Stimulated activated naive CD8-positive, alpha-beta T cell treated with anti-CD3 and anti-CD28 coated beads, Interleukin-15, amount 100 ng/mL, for 72 hours (primary cell): ENCODE measurements around the gene PDRG1.

Experiments
- ATAC-seq: fragments of 150-1000 bp; cut with Tn5 transposase; 2 replicates; pipeline ENCODE4 v1.10.0; 2021; ENCODE audit warnings: mild to moderate bottlenecking, moderate library complexity
- DNase-seq, 2 donors: peaks; one replicate each; pipeline ENCODE4 v3.0.0; 2021 to 2022
- H3K27ac Mint-ChIP-seq, 2 donors: one replicate each; pipeline ENCODE4 v1.8.0; 2022; ENCODE audit warnings: mild to moderate bottlenecking in 2 of 2, mixed read lengths in 2 of 2, moderate library complexity in 2 of 2
- H3K27me3 Mint-ChIP-seq: one replicate; pipeline ENCODE4 v1.8.0; 2022; ENCODE audit warnings: mixed read lengths
- H3K4me1 Mint-ChIP-seq: one replicate; pipeline ENCODE4 v1.8.0; 2022; ENCODE audit warnings: mild to moderate bottlenecking, mixed read lengths
- H3K4me3 Mint-ChIP-seq, 2 donors: one replicate each; pipeline ENCODE4 v1.8.0; 2022; ENCODE audit warnings: mild to moderate bottlenecking in 2 of 2, mixed read lengths in 2 of 2, moderate library complexity in 1 of 2
- H3K9me3 Mint-ChIP-seq, 2 donors: one replicate each; pipeline ENCODE4 v1.8.0; 2022; ENCODE audit warnings: mixed read lengths in 2 of 2

Gene PDRG1

DNA sequence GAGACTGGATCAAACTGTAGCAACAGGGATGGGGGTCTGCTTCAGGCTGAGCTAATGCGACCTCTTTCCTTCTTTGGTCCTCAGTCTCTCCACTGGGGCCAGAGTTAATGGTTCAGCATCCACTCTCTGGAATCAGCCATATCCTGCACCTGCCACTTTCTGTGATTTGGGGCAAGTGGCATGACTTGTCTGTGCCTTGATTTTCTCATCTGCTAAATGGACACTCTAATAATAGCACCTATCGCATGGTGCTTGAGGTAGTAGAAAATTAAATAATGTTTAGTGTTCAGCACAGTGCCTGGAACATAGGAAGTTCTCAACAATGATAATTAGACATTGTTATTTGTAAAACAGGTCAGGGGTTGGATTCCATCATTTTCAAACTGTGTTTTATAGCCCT is 22.4 kb upstream of the PDRG1 start:
- no peak for DNase-seq
- no peak for ATAC-seq
- Mint-ChIP-seq H3K4me1 (no peaks in the 10 kb centered on the region), H3K4me3 (no peak overlapping the region), H3K27me3 (peaks cover 62% of the 10 kb centered on the region), H3K9me3 (no peaks in the 10 kb centered on the region), H3K27ac (no peak overlapping the region)

- ATAC-seq (no peak), DNase-seq (no peak)
- Mint-ChIP-seq H3K9me3 (no peaks in the 10 kb centered on the region), H3K27ac (no peak overlapping the region), H3K4me3 (no peak overlapping the region), H3K4me1 (peaks cover 10% of the 10 kb centered on the region), H3K27me3 (peaks cover 77% of the 10 kb centered on the region)
These were observed 20.7 kb upstream of the PDRG1 start for GRCh38 chr20:31972471-31973021.

DNA sequence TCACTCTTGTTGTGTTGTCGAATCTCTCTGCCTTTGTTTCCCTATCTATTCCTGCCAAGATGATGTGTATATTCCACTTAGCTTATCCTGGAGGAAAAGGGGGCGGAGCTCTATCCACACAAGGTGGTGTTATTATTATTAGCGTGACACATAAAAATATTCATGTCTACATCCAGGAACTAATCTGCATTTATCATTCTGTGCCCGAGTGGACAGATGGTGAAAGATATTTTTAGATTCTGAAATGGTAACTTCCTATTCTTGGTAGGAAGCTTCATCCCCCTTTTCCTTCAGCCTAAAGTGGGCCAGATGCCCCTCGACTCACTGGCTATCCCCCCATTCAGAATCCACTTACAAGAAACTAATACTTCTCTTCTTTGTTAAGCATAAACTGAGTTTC is 18.1 kb upstream of the PDRG1 start:
- peaks cover 10% of the 10 kb centered on the region for H3K4me1 Mint-ChIP-seq
- no peak overlapping the region for H3K4me3 Mint-ChIP-seq
- ATAC-seq: no peak
- H3K27ac Mint-ChIP-seq: no peak overlapping the region
- peaks cover 88% of the 10 kb centered on the region for H3K27me3 Mint-ChIP-seq
- DNase-seq: no peak
- no peaks in the 10 kb centered on the region for H3K9me3 Mint-ChIP-seq

DNA sequence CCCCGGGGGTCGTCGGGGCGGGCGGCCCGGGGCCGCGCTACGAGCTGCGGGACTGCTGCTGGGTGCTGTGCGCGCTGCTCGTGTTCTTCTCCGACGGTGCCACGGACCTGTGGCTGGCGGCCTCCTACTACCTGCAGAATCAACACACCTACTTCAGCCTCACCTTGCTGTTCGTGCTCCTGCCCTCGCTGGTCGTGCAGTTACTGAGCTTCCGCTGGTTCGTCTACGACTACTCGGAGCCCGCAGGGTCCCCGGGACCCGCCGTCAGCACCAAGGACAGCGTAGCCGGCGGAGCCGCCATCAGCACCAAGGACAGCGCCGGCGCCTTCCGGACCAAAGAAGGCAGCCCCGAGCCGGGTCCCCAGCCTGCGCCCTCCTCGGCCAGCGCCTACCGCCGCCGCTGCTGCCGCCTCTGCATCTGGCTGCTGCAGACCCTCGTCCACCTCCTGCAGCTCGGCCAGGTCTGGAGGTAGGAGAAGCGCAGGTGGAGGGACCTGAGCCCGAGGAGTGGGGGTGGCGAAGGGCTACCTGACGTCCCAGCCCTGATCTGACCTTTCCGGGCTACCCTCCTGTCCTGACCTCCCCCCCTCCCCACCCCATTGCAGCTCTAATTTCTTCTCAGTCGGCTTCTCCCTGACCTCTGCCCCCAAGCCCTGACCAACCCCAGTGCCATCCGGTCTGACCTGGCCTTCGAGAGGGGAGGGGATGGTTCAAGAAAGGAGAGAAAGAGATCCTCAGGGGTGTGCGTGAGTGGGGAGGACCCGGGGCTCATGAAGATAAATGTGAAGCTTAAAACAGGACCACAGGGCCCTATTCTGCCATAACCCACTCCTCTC is 16.7 kb upstream of the PDRG1 start:
- peak; percentile 94 for ATAC-seq
- Mint-ChIP-seq H3K9me3 (no peaks in the 10 kb centered on the region), H3K27me3 (peaks cover 80% of the 10 kb centered on the region), H3K4me3 (peak overlapping the region; percentile 84 to 94), H3K27ac (no peak overlapping the region), H3K4me1 (peaks cover 10% of the 10 kb centered on the region)
- peak; percentile 84 to 90 for DNase-seq

DNA sequence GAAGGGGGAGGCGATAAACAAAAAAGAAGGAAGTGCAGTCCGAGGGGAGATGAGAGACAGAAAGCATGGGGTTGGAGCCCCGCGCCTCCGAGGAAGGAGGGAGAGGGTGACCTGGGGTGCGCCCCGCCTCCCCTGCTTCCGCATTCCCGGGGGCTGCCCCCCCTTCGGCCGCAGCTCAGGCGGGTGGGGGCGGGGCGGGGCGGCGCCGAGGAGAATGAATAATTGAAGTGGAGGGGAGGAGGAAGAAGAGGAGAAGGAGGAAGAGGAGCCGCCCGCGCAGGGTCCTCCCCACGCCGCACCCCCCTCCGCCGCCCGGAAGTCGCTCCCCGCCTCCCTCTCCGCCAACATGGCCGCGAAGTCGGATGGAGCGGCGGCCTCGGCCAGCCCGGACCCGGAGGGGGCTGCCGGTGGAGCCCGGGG is 16.0 kb upstream of the PDRG1 start, which contains the start of gene XKR7:
Gene XKR7, plus strand, starts transcription at position 322 of the 420 bp plus-strand sequence. Its CDS starts 25 bp downstream, at position 347.
- peak within 1 kb of the TSS; percentile 84 to 94 for H3K4me3 Mint-ChIP-seq
- peaks cover 75% of the 10 kb centered on the region for H3K27me3 Mint-ChIP-seq
- H3K27ac Mint-ChIP-seq: no peak within 1 kb of the TSS
- peak in 1 of 2 donors; percentile 18 for DNase-seq
- no peaks in the 10 kb centered on the region for H3K9me3 Mint-ChIP-seq
- ATAC-seq: peak; percentile 70
- H3K4me1 Mint-ChIP-seq: peaks cover 10% of the 10 kb centered on the region

- peak overlapping the region; percentile 59 to 79 for H3K4me3 Mint-ChIP-seq
- H3K27ac Mint-ChIP-seq: no peak overlapping the region
- ATAC-seq (no peak), DNase-seq (no peak)
- H3K27me3 Mint-ChIP-seq: peaks cover 76% of the 10 kb centered on the region
- no peaks in the 10 kb centered on the region for H3K9me3 Mint-ChIP-seq
- H3K4me1 Mint-ChIP-seq: peaks cover 10% of the 10 kb centered on the region
These were observed 15.3 kb upstream of the PDRG1 start for GRCh38 chr20:31966991-31967655.

DNA sequence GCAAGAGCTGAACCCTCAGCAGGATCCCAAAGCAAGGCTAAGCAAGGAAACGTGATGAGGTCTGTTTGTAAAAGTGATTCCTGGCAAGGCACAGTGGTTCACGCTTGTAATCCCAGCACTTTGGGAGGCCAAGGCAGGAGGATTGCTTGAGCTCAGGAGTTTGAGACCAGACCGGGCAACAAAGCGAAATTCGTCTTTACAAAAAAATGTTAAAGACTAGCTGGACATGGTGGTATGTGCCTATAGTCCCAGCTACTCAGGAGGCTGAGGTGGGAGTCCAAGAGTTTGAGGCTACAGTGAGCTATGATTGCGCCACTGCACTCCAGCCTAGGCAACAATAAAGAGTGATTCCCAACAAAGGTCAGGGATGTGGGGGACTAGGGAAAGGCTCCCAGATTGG is 12.0 kb upstream of the PDRG1 start:
- H3K4me1 Mint-ChIP-seq: peaks cover 9% of the 10 kb centered on the region
- DNase-seq: no peak
- H3K4me3 Mint-ChIP-seq: no peak overlapping the region
- H3K27me3 Mint-ChIP-seq: peaks cover 72% of the 10 kb centered on the region
- H3K27ac Mint-ChIP-seq: no peak overlapping the region
- no peak for ATAC-seq
- H3K9me3 Mint-ChIP-seq: no peaks in the 10 kb centered on the region

- DNase-seq (no peak), ATAC-seq (no peak)
- H3K27me3 Mint-ChIP-seq: peaks cover 66% of the 10 kb centered on the region
- no peak overlapping the region for H3K27ac Mint-ChIP-seq
- H3K4me1 Mint-ChIP-seq: no peaks in the 10 kb centered on the region
- H3K9me3 Mint-ChIP-seq: no peaks in the 10 kb centered on the region
- H3K4me3 Mint-ChIP-seq: no peak overlapping the region
These were observed 10.9 kb upstream of the PDRG1 start for GRCh38 chr20:31962761-31963160.

- ATAC-seq (no peak), DNase-seq (no peak)
- Mint-ChIP-seq H3K27me3 (peaks cover 37% of the 10 kb centered on the region), H3K4me1 (peaks cover 5% of the 10 kb centered on the region), H3K4me3 (no peak overlapping the region), H3K27ac (no peak overlapping the region), H3K9me3 (no peaks in the 10 kb centered on the region)
These were observed 5.0 kb upstream of the PDRG1 start for GRCh38 chr20:31956556-31957526.

DNA sequence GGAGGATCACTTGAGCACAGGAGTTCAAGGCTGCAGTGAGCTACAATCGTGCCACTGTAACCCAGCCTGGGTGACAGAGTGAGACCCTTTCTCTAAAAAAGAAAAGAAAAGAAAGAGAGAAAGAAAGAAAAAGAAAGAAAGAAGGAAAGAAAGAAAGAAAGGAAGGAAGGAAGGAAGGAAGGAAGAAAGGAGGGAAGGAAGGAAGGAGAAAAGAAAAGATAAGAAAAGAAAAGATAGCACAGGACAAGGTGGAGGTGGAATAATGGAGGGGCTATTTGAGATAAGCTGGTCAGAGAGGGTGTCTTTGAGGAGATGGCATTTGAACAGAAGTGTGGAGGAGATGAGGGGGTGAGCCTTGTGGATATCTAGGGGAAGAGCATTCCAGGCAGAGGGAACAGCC is 2.7 kb upstream of the PDRG1 start:
- H3K4me3 Mint-ChIP-seq: no peak overlapping the region
- H3K27me3 Mint-ChIP-seq: peaks cover 24% of the 10 kb centered on the region
- peaks cover 28% of the 10 kb centered on the region for H3K4me1 Mint-ChIP-seq
- no peak overlapping the region for H3K27ac Mint-ChIP-seq
- no peak for ATAC-seq
- DNase-seq: no peak
- no peaks in the 10 kb centered on the region for H3K9me3 Mint-ChIP-seq

DNA sequence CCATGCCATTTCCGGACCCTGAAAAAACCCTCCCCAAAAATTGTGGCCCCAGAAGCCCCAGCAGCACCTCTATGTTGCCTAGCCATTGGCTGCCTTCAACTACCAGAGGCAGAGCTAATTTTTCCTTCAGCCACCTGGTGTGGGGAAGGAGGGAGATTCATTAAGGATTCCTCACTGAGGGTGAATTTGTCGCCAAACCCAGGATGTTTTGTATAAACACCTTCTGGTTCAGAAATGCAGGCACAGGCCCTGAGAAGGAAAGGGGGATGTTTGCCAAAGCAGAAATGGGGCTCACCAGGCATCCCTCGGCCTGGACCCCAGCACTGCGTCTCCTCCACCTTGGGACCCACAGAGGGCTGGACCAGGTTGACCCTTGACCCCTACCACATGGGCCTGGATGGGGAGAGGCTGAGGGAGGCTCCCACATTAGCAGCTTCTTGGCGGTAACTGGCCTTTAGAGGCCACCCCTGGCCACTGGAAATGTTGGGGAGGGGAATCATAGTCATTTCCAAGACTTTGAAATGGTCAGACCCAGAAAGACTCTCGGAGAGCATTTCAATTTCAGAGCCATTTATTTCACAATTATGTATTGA is 1.8 kb upstream of the PDRG1 start:
- Mint-ChIP-seq H3K4me3 (no peak overlapping the region), H3K9me3 (no peaks in the 10 kb centered on the region), H3K27me3 (peaks cover 16% of the 10 kb centered on the region), H3K4me1 (peaks cover 28% of the 10 kb centered on the region), H3K27ac (no peak overlapping the region)
- ATAC-seq (no peak), DNase-seq (no peak)

- H3K4me1 Mint-ChIP-seq: peaks cover 28% of the 10 kb centered on the region
- ATAC-seq (no peak), DNase-seq (no peak)
- peak overlapping the region; percentile 97 to 99 for H3K4me3 Mint-ChIP-seq
- peak overlapping the region; percentile 98 for H3K27ac Mint-ChIP-seq
- peaks cover 7% of the 10 kb centered on the region for H3K27me3 Mint-ChIP-seq
- H3K9me3 Mint-ChIP-seq: no peaks in the 10 kb centered on the region
These were observed 680 bp downstream of the PDRG1 start for GRCh38 chr20:31951203-31951529.

- peak overlapping the region; percentile 19 to 97 for H3K4me3 Mint-ChIP-seq
- H3K27me3 Mint-ChIP-seq: no peaks in the 10 kb centered on the region
- H3K9me3 Mint-ChIP-seq: no peaks in the 10 kb centered on the region
- ATAC-seq: no peak
- H3K4me1 Mint-ChIP-seq: peaks cover 28% of the 10 kb centered on the region
- no peak for DNase-seq
- H3K27ac Mint-ChIP-seq: no peak overlapping the region
These were observed 1.8 kb downstream of the PDRG1 start for GRCh38 chr20:31949877-31950646.

GRCh38 chr20:31948008-31948407 is 3.8 kb downstream of the PDRG1 start:
- peaks cover 28% of the 10 kb centered on the region for H3K4me1 Mint-ChIP-seq
- no peak for ATAC-seq
- H3K9me3 Mint-ChIP-seq: no peaks in the 10 kb centered on the region
- no peaks in the 10 kb centered on the region for H3K27me3 Mint-ChIP-seq
- peak overlapping the region in 1 of 2 donors; percentile 20 for H3K27ac Mint-ChIP-seq
- DNase-seq: no peak
- no peak overlapping the region for H3K4me3 Mint-ChIP-seq
